Omental fat pad (tissue), 4 donors: ENCODE results near the gene KAT14. TPM values are rescaled to one million over a fixed set of nuclear protein-coding genes. Genes with fewer than 3 reads are reported as not detected.
A peak's percentile ranks its signal among the peaks of the same experiment; 100 is the strongest.
"Not testable (repeated sequence)": the region's sequence is repeated elsewhere in the genome, so short reads cannot be mapped to it uniquely, and the experiment has no call there.

Source experiments
- ATAC-seq: fragments of 150-250 bp; one replicate; pipeline ENCODE4 v1.9.1; 2016; ENCODE audit warnings: mild to moderate bottlenecking, moderate library complexity; ENCODE audit not compliant: low FRiP score
- DNase-seq: peaks from one replicate; pipeline ENCODE4 v3.0.0-alpha.2; 2019; ENCODE audit warnings: low spot score
- CTCF ChIP-seq, 3 donors: fragments of 450-650 bp; IDR thresholded peaks; one replicate each; pipeline ENCODE4 v1.5.1; 2016 to 2017; ENCODE audit warnings: antibody characterized with exemption in 3 of 3, mild to moderate bottlenecking in 3 of 3, moderate library complexity in 2 of 3
- total RNA-seq, 4 donors: library from RNA; depleted of rRNA; stranded (reverse); fragments of >200 nt; gene quantifications; one replicate each; pipeline ENCODE4 v1.1.0, GENCODE V29; 2016

The KAT14 gene
- total RNA-seq, 4 donors from 2014 or later = 5.5 to 11.9 (median 9.4) TPM

- DNase-seq (no peak), ATAC-seq (peak; percentile 28)
- TF ChIP-seq CTCF (IDR thresholded peaks at IDR 0.05) = no peak
Measured at GRCh38 chr20:18197382-18198070, 59.9 kb downstream of the KAT14 start.

GRCh38 chr20:18202966-18203365 is 65.3 kb downstream of the KAT14 start:
- DNase-seq (no peak), ATAC-seq (no peak)
- TF ChIP-seq CTCF (IDR thresholded peaks at IDR 0.05) = no peak

- DNase-seq, ATAC-seq: not testable (repeated sequence)
Measured at GRCh38 chr20:18203700-18204099, 66.0 kb downstream of the KAT14 start.

- ATAC-seq = no peak
- TF ChIP-seq CTCF (IDR thresholded peaks at IDR 0.05) = no peak
- DNase-seq = no peak
Measured at GRCh38 chr20:18213002-18213401, 75.3 kb downstream of the KAT14 start.

GRCh38 chr20:18215566-18215965 is 77.9 kb downstream of the KAT14 start:
- DNase-seq (no peak), ATAC-seq (no peak)
- no peak for TF ChIP-seq CTCF (IDR thresholded peaks at IDR 0.05)

- ATAC-seq (no peak), DNase-seq (no peak)
- TF ChIP-seq CTCF (IDR thresholded peaks at IDR 0.05) = no peak
Measured at GRCh38 chr20:18218280-18218679, 80.6 kb downstream of the KAT14 start.

GRCh38 chr20:18223409-18223808 is 85.7 kb downstream of the KAT14 start:
- ATAC-seq (no peak), DNase-seq (no peak)
- no peak for TF ChIP-seq CTCF (IDR thresholded peaks at IDR 0.05)
